Placental epithelial cell (primary cell): ENCODE measurements around the gene SUMO1. TPM values are rescaled to one million over a fixed set of nuclear protein-coding genes. Genes with fewer than 3 reads are reported as not detected.
A peak's percentile ranks its signal among the peaks of the same experiment; 100 is the strongest.

Source experiments
- small RNA-seq: library from RNA; depleted of rRNA; stranded (forward); fragments of <200 nt; gene quantifications from one replicate; pipeline ENCODE3, GENCODE V24; 2012
- total RNA-seq: library from RNA; depleted of rRNA; stranded (reverse); fragments of >200 nt; gene quantifications from 2 replicates; pipeline ENCODE4 v1.2.3, GENCODE V29; 2012

Gene SUMO1
- 68.7 and 108 TPM in 2 replicates for total RNA-seq

GRCh38 chr2:202238234-202239197, at the start of gene SUMO1:
SUMO1 (minus strand) TSS chr2:202238597; CDS start chr2:202238451, 146 bp downstream.

GRCh38 chr2:202265467-202266277, 27.3 kb upstream of the SUMO1 start, which contains the start of gene NOP58:
NOP58 (plus strand) TSS chr2:202265763; CDS start chr2:202265942, 179 bp downstream.

Small RNAs within 50 kb of the gene (small RNA-seq; reads per million reads assigned to genes)
- gene AC079354.2 (not detected), gene RF00575 (not detected), gene SNORD70 (155 reads per million, percentile 98 among the genes with 10 or more reads in this experiment)

Other genes starting within 250 kb of the SUMO1 start
- 44.0 and 60.9 TPM in 2 replicates for gene FZD7, start 204.7 kb downstream of the SUMO1 start, total RNA-seq
- gene KIAA2012, start 165.3 kb downstream of the SUMO1 start, total RNA-seq, result under 0.01 TPM in 1 of 2 replicates, not detected in the other
- 31.3 and 37.7 TPM in 2 replicates for gene NOP58, start 27.2 kb upstream of the SUMO1 start, total RNA-seq
- 44.8 and 68.0 TPM in 2 replicates for gene BMPR2, start 137.7 kb upstream of the SUMO1 start, total RNA-seq